Stimulated activated effector memory CD8-positive, alpha-beta T cell treated with anti-CD3 and anti-CD28 coated beads, Interleukin-12 subunit alpha, Interleukin-12 subunit beta, amount 100 ng/mL, for 72 hours (primary cell): ENCODE measurements around the gene CCZ1.
"Not testable (repeated sequence)": the region's sequence is repeated elsewhere in the genome, so short reads cannot be mapped to it uniquely, and the experiment has no call there.

Experiments used
- ATAC-seq: fragments of 150-1000 bp; cut with Tn5 transposase; 2 replicates; pipeline ENCODE4 v1.10.0; 2021
- DNase-seq, 2 donors: peaks; one replicate each; pipeline ENCODE4 v3.0.0; 2021 to 2022; ENCODE audit warnings: low spot score in 2 of 2
- H3K27ac Mint-ChIP-seq: one replicate; pipeline ENCODE4 v1.8.0; 2022; ENCODE audit warnings: mild to moderate bottlenecking, mixed read lengths
- H3K36me3 Mint-ChIP-seq: one replicate; pipeline ENCODE4 v1.8.0; 2022; ENCODE audit warnings: mild to moderate bottlenecking, mixed read lengths
- H3K4me1 Mint-ChIP-seq: one replicate; pipeline ENCODE4 v1.8.0; 2022; ENCODE audit warnings: mixed read lengths
- H3K4me3 Mint-ChIP-seq: one replicate; pipeline ENCODE4 v1.8.0; 2022; ENCODE audit warnings: mild to moderate bottlenecking, mixed read lengths
- H3K9me3 Mint-ChIP-seq: one replicate; pipeline ENCODE4 v1.8.0; 2022; ENCODE audit warnings: mixed read lengths

CCZ1 gene

GRCh38 chr7:5898480-5899224 is at the start of gene CCZ1:
TSS of gene CCZ1 (plus strand) at chr7:5898733. CDS start at chr7:5898800, 67 bp downstream.
- ATAC-seq (peak; percentile 95), DNase-seq (peak; percentile 43 to 84)
- peak within 1 kb of the TSS; percentile 74 for H3K27ac Mint-ChIP-seq
- H3K4me1 Mint-ChIP-seq, H3K9me3 Mint-ChIP-seq: not testable (repeated sequence)
- peak within 1 kb of the TSS; percentile 66 for H3K4me3 Mint-ChIP-seq
- peaks cover 21% of the 10 kb centered on the region for H3K36me3 Mint-ChIP-seq

- no peak for DNase-seq
- Mint-ChIP-seq H3K27ac (no peak overlapping the region), H3K4me3 (no peak overlapping the region), H3K4me1 (no peaks in the 10 kb centered on the region), H3K36me3 (peaks cover 6% of the 10 kb centered on the region), H3K9me3 (no peaks in the 10 kb centered on the region)
- no peak for ATAC-seq
Observed at GRCh38 chr7:5850944-5851343, 47.6 kb upstream of the CCZ1 start.

GRCh38 chr7:5854738-5855137 is 43.8 kb upstream of the CCZ1 start:
- no peak overlapping the region for H3K4me3 Mint-ChIP-seq
- ATAC-seq, result no peak
- H3K27ac Mint-ChIP-seq, result no peak overlapping the region
- H3K4me1 Mint-ChIP-seq, result peaks cover 19% of the 10 kb centered on the region
- H3K36me3 Mint-ChIP-seq, result no peaks in the 10 kb centered on the region
- H3K9me3 Mint-ChIP-seq, result no peaks in the 10 kb centered on the region
- DNase-seq, result no peak

GRCh38 chr7:5857041-5857575 is 41.4 kb upstream of the CCZ1 start:
- H3K4me3 Mint-ChIP-seq, DNase-seq, H3K36me3 Mint-ChIP-seq, ATAC-seq, H3K9me3 Mint-ChIP-seq, H3K27ac Mint-ChIP-seq: not testable (repeated sequence)
- peaks cover 19% of the 10 kb centered on the region for H3K4me1 Mint-ChIP-seq

- H3K4me3 Mint-ChIP-seq, result peak overlapping the region; percentile 42
- H3K36me3 Mint-ChIP-seq, H3K9me3 Mint-ChIP-seq, DNase-seq: not testable (repeated sequence)
- ATAC-seq, result peak; percentile 76
- H3K27ac Mint-ChIP-seq, result peak overlapping the region; percentile 23
- H3K4me1 Mint-ChIP-seq, result peaks cover 19% of the 10 kb centered on the region
Observed at GRCh38 chr7:5858494-5858893, 40.0 kb upstream of the CCZ1 start.

GRCh38 chr7:5861281-5861680 is 37.3 kb upstream of the CCZ1 start:
- H3K9me3 Mint-ChIP-seq, H3K36me3 Mint-ChIP-seq, DNase-seq, H3K27ac Mint-ChIP-seq, H3K4me3 Mint-ChIP-seq, ATAC-seq: not testable (repeated sequence)
- H3K4me1 Mint-ChIP-seq, result peaks cover 17% of the 10 kb centered on the region

GRCh38 chr7:5862753-5863366 is 35.7 kb upstream of the CCZ1 start:
- not testable (repeated sequence) for H3K9me3 Mint-ChIP-seq, H3K4me1 Mint-ChIP-seq, H3K36me3 Mint-ChIP-seq, ATAC-seq, H3K4me3 Mint-ChIP-seq, DNase-seq, H3K27ac Mint-ChIP-seq

GRCh38 chr7:5865279-5865931 is 33.1 kb upstream of the CCZ1 start:
- ATAC-seq, H3K4me3 Mint-ChIP-seq, H3K36me3 Mint-ChIP-seq, H3K27ac Mint-ChIP-seq, H3K4me1 Mint-ChIP-seq, DNase-seq, H3K9me3 Mint-ChIP-seq: not testable (repeated sequence)

- Mint-ChIP-seq H3K4me3 (no peak overlapping the region), H3K4me1 (no peaks in the 10 kb centered on the region), H3K27ac (no peak overlapping the region), H3K9me3 (no peaks in the 10 kb centered on the region), H3K36me3 (no peaks in the 10 kb centered on the region)
- no peak for ATAC-seq
- no peak for DNase-seq
Observed at GRCh38 chr7:5867060-5867459, 31.5 kb upstream of the CCZ1 start.

GRCh38 chr7:5868928-5869341 is 29.6 kb upstream of the CCZ1 start:
- H3K36me3 Mint-ChIP-seq, H3K4me1 Mint-ChIP-seq, DNase-seq, H3K27ac Mint-ChIP-seq, H3K4me3 Mint-ChIP-seq, H3K9me3 Mint-ChIP-seq, ATAC-seq: not testable (repeated sequence)

- Mint-ChIP-seq H3K9me3 (no peaks in the 10 kb centered on the region), H3K4me3 (no peak overlapping the region), H3K27ac (no peak overlapping the region), H3K4me1 (no peaks in the 10 kb centered on the region), H3K36me3 (no peaks in the 10 kb centered on the region)
- ATAC-seq (no peak), DNase-seq (no peak)
Observed at GRCh38 chr7:5869691-5870090, 28.8 kb upstream of the CCZ1 start.

GRCh38 chr7:5870311-5870710 is 28.2 kb upstream of the CCZ1 start:
- Mint-ChIP-seq H3K4me3 (no peak overlapping the region), H3K4me1 (no peaks in the 10 kb centered on the region), H3K36me3 (no peaks in the 10 kb centered on the region), H3K27ac (no peak overlapping the region), H3K9me3 (no peaks in the 10 kb centered on the region)
- DNase-seq (no peak), ATAC-seq (no peak)

GRCh38 chr7:5872326-5872725 is 26.2 kb upstream of the CCZ1 start:
- DNase-seq (no peak), ATAC-seq (no peak)
- no peaks in the 10 kb centered on the region for H3K36me3 Mint-ChIP-seq
- H3K4me3 Mint-ChIP-seq, result no peak overlapping the region
- H3K4me1 Mint-ChIP-seq, result no peaks in the 10 kb centered on the region
- H3K27ac Mint-ChIP-seq, result no peak overlapping the region
- H3K9me3 Mint-ChIP-seq, result no peaks in the 10 kb centered on the region

GRCh38 chr7:5879591-5879990 is 18.9 kb upstream of the CCZ1 start:
- H3K36me3 Mint-ChIP-seq, H3K9me3 Mint-ChIP-seq, H3K4me1 Mint-ChIP-seq, DNase-seq, H3K4me3 Mint-ChIP-seq, H3K27ac Mint-ChIP-seq, ATAC-seq: not testable (repeated sequence)

GRCh38 chr7:5880106-5880505 is 18.4 kb upstream of the CCZ1 start:
- not testable (repeated sequence) for H3K36me3 Mint-ChIP-seq, ATAC-seq, H3K4me3 Mint-ChIP-seq, H3K27ac Mint-ChIP-seq, H3K4me1 Mint-ChIP-seq, DNase-seq, H3K9me3 Mint-ChIP-seq

- not testable (repeated sequence) for H3K36me3 Mint-ChIP-seq, ATAC-seq, H3K4me1 Mint-ChIP-seq, H3K27ac Mint-ChIP-seq, H3K9me3 Mint-ChIP-seq, H3K4me3 Mint-ChIP-seq, DNase-seq
Observed at GRCh38 chr7:5884431-5884830, 14.1 kb upstream of the CCZ1 start.
